Measurements from ENCODE around the gene CEP250.

CEP250 gene

DNA sequence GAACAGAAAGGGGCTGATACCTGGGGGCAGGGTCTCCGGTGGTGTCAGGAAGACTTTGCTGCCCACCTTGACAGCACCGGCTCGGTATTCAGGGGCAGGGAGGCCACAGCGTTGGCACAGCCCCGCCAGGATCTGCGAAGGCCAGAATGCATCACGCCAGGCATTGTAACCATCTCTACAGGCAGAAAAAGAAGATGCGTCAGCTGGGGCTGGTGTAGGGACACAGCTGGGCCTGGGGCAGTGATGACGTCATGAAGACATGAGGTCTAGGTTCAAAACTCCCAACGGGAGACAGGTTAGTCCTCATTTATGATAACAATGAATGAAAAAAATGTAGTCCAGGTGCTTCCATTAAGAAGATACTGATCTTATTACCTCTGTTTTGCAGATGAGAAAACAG lies 108.4 kb downstream of the CEP250 start:
- no peak for DNase-seq

DNA sequence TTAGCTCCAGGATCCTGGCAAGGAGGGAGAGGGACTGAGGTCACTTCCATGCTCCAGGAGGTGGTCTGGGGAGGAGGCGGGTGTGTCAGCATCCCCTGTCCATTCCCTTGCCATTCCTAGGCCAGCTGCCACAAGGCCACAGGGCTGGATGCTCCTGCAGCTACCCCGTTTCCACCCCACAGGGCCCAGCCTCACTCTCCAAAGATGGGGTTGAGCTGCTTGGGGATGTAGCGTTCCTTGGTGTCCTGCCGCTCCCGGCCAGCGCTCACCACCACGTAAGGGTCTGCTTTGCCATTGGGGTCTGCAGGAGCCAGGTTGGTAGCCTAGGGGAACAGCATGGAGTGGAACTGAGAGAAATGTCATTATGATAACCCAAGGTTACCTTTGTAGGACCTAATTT lies 109.5 kb downstream of the CEP250 start:
- DNase-seq = no peak

DNA sequence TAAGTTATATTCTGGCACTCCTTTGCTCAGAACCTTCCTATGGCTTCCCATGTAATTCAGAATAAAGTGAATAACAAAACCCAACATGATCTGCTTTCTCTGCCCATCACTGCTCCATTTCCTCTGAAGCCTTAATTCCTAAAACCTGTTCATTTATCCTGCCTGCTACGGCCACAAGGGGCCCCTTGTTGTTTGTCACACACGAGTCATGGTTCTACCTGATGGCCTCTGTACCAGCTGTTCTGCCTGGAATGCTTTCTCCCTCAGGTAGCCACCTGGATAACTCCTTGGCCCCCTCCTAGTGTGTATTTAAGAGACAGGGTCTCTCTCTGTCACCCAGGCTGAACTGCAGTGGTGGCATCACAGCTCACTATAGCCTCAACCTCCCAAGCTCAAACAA lies 113.2 kb downstream of the CEP250 start:
- DNase-seq = no peak
